Mesendoderm (in vitro differentiated cells): ENCODE data around the gene ZCCHC14.
"Not testable (repeated sequence)": the region's sequence is repeated elsewhere in the genome, so short reads cannot be mapped to it uniquely, and the experiment has no call there.

ENCODE experiments used
- DNase-seq: peaks from one replicate; pipeline ENCODE4 v3.0.0; 2013
- H2AK5ac ChIP-seq: 2 replicates; pipeline ENCODE4 v1.6.1; 2013; ENCODE audit warnings: low read length, inconsistent platforms
- H2BK120ac ChIP-seq: 2 replicates; pipeline ENCODE4 v1.6.1; 2013; ENCODE audit warnings: low read depth, mild to moderate bottlenecking, low read length, moderate library complexity, mixed read lengths
- H2BK15ac ChIP-seq: replicated peaks from 2 replicates; pipeline ENCODE4 v1.6.1; 2013; ENCODE audit warnings: low read depth, mild to moderate bottlenecking, moderate library complexity
- H2BK5ac ChIP-seq: 2 replicates; pipeline ENCODE4 v1.6.1; 2013; ENCODE audit warnings: low read length, inconsistent platforms
- H3K18ac ChIP-seq: 2 replicates; pipeline ENCODE4 v1.6.1; 2013; ENCODE audit warnings: mild to moderate bottlenecking, low read length, mixed read lengths
- H3K23ac ChIP-seq: one replicate; pipeline ENCODE4 v1.6.1; 2013; ENCODE audit warnings: low read length
- H3K27ac ChIP-seq: 2 replicates; pipeline ENCODE4 v1.5.1; 2013; ENCODE audit warnings: low read depth, mild to moderate bottlenecking, inconsistent platforms, low read length, moderate library complexity
- H3K27me3 ChIP-seq: 2 replicates; pipeline ENCODE4 v1.6.1; 2013; ENCODE audit warnings: low read length, control low read depth, mild to moderate bottlenecking, inconsistent platforms; ENCODE audit not compliant: insufficient read depth, poor library complexity
- H3K36me3 ChIP-seq: 2 replicates; pipeline ENCODE4 v1.6.1; 2013; ENCODE audit warnings: low read length, inconsistent platforms; ENCODE audit not compliant: control insufficient read depth, insufficient read depth
- H3K4ac ChIP-seq: one replicate; pipeline ENCODE4 v1.6.1; 2013; ENCODE audit warnings: low read depth, mild to moderate bottlenecking, low read length, moderate library complexity
- H3K4me1 ChIP-seq: 2 replicates; pipeline ENCODE4 v1.6.1; 2013; ENCODE audit warnings: low read depth, low read length, inconsistent platforms; ENCODE audit not compliant: control insufficient read depth
- H3K4me2 ChIP-seq: 2 replicates; pipeline ENCODE4 v1.6.1; 2013; ENCODE audit warnings: low read length
- H3K4me3 ChIP-seq: 2 replicates; pipeline ENCODE4 v1.5.1; 2013; ENCODE audit warnings: mild to moderate bottlenecking, low read length
- H3K56ac ChIP-seq: one replicate; pipeline ENCODE4 v1.6.1; 2013; ENCODE audit warnings: low read length
- H3K79me1 ChIP-seq: 2 replicates; pipeline ENCODE4 v1.6.1; 2013; ENCODE audit warnings: low read length, inconsistent platforms
- H3K79me2 ChIP-seq: 2 replicates; pipeline ENCODE4 v1.6.1; 2013; ENCODE audit warnings: mild to moderate bottlenecking, low read length; ENCODE audit not compliant: control insufficient read depth, insufficient read depth
- H3K9ac ChIP-seq: 2 replicates; pipeline ENCODE4 v1.6.1; 2013; ENCODE audit warnings: low read length, inconsistent platforms
- H4K5ac ChIP-seq: one replicate; pipeline ENCODE4 v1.6.1; 2013; ENCODE audit warnings: low read length
- H4K8ac ChIP-seq: one replicate; pipeline ENCODE4 v1.6.1; 2013; ENCODE audit warnings: low read depth, mild to moderate bottlenecking, control low read depth, low read length, moderate library complexity
- WGBS: extraction: QIAGEN DNeasy Blood & Tissue Kit; methylation state at CpG from one replicate; pipeline ENCODE4 v1.1.7; 2013; ENCODE audit warnings: low lambda C conversion rate, missing lambda C conversion rate; ENCODE audit not compliant: insufficient coverage; ENCODE audit errors: extremely low coverage; 5-methylcytosine and 5-hydroxymethylcytosine counted together

Gene ZCCHC14

DNA sequence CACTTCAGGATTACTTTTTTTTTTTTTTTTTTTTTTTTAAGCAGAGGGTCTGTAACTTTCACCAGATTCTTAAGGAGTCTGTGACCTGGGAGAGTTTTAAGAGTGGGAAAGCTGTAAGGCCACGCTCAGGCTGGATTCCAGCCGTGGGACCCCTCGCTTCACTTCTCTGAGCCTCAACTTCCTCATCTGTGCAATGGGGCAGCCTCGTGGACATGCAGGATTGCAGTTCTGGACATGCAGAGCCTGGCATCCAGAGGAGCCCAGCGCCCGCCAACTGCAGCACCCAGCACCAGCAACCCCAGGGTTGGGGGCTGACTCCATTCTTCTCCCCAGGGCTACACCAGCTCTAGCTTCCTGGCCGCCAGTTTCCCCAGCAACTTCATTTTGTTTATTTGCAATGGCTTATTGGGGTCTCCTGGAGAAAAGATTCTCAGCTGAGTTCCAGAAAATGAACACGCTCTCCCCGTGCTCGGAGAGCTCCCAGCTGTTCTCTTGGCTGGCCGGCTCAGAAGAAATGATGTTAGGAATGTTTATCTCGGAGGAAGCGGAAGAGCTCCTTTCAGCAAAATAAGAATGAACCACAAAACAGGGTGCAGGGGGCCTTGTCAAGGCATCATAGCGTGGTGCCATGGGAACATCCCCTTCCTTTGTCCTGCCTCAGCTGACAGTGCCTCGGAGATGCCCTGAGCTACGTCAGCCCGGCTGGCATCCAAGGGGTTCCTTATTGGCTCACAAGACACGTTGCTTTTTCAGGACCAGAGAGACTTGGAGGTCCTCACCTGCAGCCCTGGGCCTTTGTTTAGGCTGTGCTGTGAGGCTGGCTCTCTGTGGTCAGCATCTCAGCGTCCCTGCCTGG lies 22.9 kb upstream of the ZCCHC14 start:
- no peak overlapping the region for H3K9ac ChIP-seq
- H4K5ac ChIP-seq, result no peak overlapping the region
- no peaks in the 10 kb centered on the region for H3K79me2 ChIP-seq
- no peak for DNase-seq
- no peak overlapping the region for H3K27ac ChIP-seq
- H4K8ac ChIP-seq, result no peak overlapping the region
- H2BK120ac ChIP-seq, result no peak overlapping the region
- H3K23ac ChIP-seq, result no peak overlapping the region
- WGBS, result no CpG with 5 or more reads among the region's 19 CpGs
- H2BK5ac ChIP-seq, result no peak overlapping the region
- no peak overlapping the region for H2BK15ac ChIP-seq
- no peaks in the 10 kb centered on the region for H3K4me1 ChIP-seq
- H3K4ac ChIP-seq, result no peak overlapping the region
- H3K79me1 ChIP-seq, result no peaks in the 10 kb centered on the region
- no peak overlapping the region for H3K4me2 ChIP-seq
- no peak overlapping the region for H2AK5ac ChIP-seq
- no peak overlapping the region for H3K4me3 ChIP-seq
- H3K18ac ChIP-seq, result no peak overlapping the region
- no peaks in the 10 kb centered on the region for H3K36me3 ChIP-seq
- no peaks in the 10 kb centered on the region for H3K27me3 ChIP-seq
- H3K56ac ChIP-seq, result no peak overlapping the region

DNA sequence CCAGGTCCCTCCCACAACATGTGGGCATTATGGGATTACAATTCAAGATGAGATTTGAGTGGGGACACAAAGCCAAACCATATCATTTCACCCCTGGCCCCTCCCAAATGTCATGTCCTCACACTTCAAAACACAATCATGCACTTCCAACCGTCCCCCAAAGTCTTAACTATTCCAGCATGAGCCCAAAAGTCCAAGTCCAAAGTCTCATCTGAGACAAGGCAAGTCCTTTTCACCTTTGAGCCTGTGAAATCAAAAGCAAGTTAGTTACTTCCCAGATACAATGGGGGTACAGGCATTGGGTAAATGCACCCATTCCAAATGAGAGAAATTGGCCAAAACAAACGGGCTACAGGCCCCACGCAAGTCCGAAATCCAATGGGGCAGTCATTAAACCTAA lies 17.0 kb upstream of the ZCCHC14 start:
- H2AK5ac ChIP-seq, H2BK15ac ChIP-seq, H3K56ac ChIP-seq, H3K9ac ChIP-seq, H3K79me2 ChIP-seq, H3K23ac ChIP-seq, H3K36me3 ChIP-seq, DNase-seq, H4K8ac ChIP-seq, H3K79me1 ChIP-seq, H3K4me2 ChIP-seq, H3K18ac ChIP-seq, H4K5ac ChIP-seq, H3K27ac ChIP-seq, H3K4ac ChIP-seq, H2BK5ac ChIP-seq, H3K27me3 ChIP-seq, H3K4me1 ChIP-seq, H3K4me3 ChIP-seq, H2BK120ac ChIP-seq: not testable (repeated sequence)
- no CpG with 5 or more reads among the region's 4 CpGs for WGBS

DNA sequence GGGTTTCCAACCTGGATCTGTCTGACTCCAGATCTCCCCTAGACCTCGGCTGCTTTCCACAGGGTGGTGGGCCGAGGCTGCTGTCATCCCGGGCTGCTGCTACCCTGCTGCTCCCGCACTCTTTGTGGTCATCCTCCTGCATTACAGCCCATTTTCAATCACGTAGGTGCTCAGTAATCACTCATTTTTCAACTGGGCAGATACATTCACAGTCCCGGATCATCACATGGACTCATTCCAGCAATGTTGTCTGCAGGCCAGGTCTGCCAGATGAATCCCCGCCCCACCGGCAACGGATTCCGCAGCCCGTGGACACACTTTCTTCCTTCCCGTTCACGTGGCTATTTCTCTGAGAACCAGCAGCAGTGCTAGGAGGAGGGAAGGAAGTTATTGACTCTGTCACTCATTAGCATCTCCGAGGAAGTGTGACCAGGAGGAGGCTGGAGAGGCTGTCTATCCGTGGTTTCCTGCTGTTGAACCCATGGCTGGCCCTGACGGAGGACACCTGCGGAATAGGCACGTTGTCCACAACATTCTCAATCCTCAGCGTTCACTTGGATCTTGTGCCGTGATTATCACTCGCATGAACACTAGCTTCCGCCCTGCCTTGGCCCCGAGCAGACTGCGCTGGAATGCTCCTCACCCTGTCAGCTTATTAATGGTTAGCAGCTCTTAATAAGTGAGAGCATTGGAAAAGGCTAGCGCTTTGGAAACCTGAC lies 14.7 kb upstream of the ZCCHC14 start:
- Histone ChIP-seq H3K79me1 (no peaks in the 10 kb centered on the region), H3K27ac (no peak overlapping the region), H3K27me3 (no peaks in the 10 kb centered on the region), H4K8ac (no peak overlapping the region), H4K5ac (no peak overlapping the region), H3K79me2 (no peaks in the 10 kb centered on the region), H3K4me3 (no peak overlapping the region), H2BK5ac (no peak overlapping the region), H3K23ac (no peak overlapping the region), H2BK120ac (no peak overlapping the region), H3K56ac (no peak overlapping the region), H3K4me1 (no peaks in the 10 kb centered on the region), H3K4me2 (no peak overlapping the region), H3K4ac (no peak overlapping the region), H3K18ac (no peak overlapping the region), H2BK15ac (no peak overlapping the region), H3K36me3 (no peaks in the 10 kb centered on the region), H2AK5ac (no peak overlapping the region), H3K9ac (no peak overlapping the region)
- WGBS, result no CpG with 5 or more reads among the region's 25 CpGs
- DNase-seq, result no peak

DNA sequence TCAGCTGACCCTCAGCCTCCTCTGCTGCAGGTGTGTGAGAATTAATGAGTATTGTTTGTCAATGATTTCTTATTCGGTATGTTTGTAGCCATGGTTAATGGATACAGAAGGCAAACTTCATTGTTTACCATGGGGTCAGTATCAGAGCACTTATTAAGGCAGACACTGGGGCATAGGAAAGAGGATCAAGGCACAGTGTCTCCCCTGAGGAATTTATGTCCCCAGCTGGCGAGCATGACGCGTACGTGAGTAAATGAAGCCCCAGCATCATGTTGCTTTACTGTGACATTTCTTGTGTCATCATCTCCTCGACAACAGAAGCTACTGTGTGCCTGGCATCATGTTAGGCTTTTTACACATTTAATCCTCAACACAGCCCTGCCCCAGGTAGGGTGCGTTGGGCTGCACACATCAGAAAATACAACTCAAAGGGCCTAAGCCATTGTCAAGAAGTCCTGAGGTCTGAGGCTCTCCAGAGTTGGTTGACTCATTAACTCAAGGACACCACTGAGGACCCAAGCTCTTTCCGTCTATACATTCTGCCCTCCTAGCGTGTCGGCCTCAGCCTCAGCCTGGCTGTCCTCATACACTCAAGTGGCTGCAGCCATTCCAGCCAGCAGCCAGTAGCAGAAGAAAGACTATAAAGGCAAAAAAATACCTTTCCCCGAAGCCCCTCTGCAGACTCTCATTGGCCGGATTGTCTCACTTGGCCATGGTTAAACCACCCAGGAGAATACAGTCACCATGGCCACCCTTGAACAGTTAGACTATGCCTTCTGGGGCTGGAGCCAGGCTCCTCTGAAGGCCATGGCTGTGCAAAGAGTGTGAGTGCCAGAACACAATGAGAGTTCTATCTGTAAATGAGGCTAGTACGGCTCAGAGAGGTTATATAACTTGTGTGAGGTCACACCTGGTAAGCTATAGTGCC lies 13.9 kb upstream of the ZCCHC14 start:
- no peak overlapping the region for H2AK5ac ChIP-seq
- no peak overlapping the region for H3K4me2 ChIP-seq
- H3K9ac ChIP-seq, result no peak overlapping the region
- H2BK120ac ChIP-seq, result no peak overlapping the region
- no peak overlapping the region for H3K56ac ChIP-seq
- H4K8ac ChIP-seq, result no peak overlapping the region
- H3K18ac ChIP-seq, result no peak overlapping the region
- no peak overlapping the region for H3K27ac ChIP-seq
- no peaks in the 10 kb centered on the region for H3K79me2 ChIP-seq
- no peaks in the 10 kb centered on the region for H3K4me1 ChIP-seq
- H3K27me3 ChIP-seq, result no peaks in the 10 kb centered on the region
- no peak overlapping the region for H3K4ac ChIP-seq
- no peak overlapping the region for H2BK15ac ChIP-seq
- WGBS, result no CpG with 5 or more reads among the region's 13 CpGs
- no peaks in the 10 kb centered on the region for H3K36me3 ChIP-seq
- H3K79me1 ChIP-seq, result no peaks in the 10 kb centered on the region
- no peak overlapping the region for H3K4me3 ChIP-seq
- no peak overlapping the region for H4K5ac ChIP-seq
- no peak overlapping the region for H3K23ac ChIP-seq
- no peak for DNase-seq
- no peak overlapping the region for H2BK5ac ChIP-seq

DNA sequence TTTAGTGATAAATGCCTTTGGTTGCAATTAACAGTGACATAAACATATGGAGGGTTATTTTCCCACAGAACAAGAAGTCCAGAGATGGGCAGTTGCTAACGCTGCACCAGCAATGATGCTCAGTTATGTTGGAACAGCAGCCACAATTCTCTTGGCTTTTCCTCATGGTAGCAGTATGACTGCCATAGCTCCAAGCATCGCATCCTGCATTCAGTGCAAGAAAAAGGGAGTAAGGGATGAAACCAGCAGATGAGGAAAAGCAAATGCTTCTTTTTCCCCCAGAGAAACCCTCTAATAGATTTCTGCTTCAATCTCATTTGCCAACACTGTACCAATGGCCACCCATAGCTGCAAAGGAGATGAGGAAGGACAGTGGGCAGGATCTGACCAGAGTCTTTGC lies 13.0 kb upstream of the ZCCHC14 start:
- no peak for DNase-seq
- no peak overlapping the region for H3K56ac ChIP-seq
- no peak overlapping the region for H4K5ac ChIP-seq
- H3K27ac ChIP-seq, result no peak overlapping the region
- H3K27me3 ChIP-seq, result no peaks in the 10 kb centered on the region
- no peak overlapping the region for H3K18ac ChIP-seq
- no peak overlapping the region for H3K9ac ChIP-seq
- no peak overlapping the region for H2AK5ac ChIP-seq
- WGBS, result no CpG with 5 or more reads among the region's 2 CpGs
- H3K4me2 ChIP-seq, result no peak overlapping the region
- no peaks in the 10 kb centered on the region for H3K4me1 ChIP-seq
- H3K79me2 ChIP-seq, result no peaks in the 10 kb centered on the region
- H2BK120ac ChIP-seq, result no peak overlapping the region
- no peak overlapping the region for H4K8ac ChIP-seq
- H2BK15ac ChIP-seq, result no peak overlapping the region
- H2BK5ac ChIP-seq, result no peak overlapping the region
- H3K36me3 ChIP-seq, result no peaks in the 10 kb centered on the region
- H3K4me3 ChIP-seq, result no peak overlapping the region
- H3K23ac ChIP-seq, result no peak overlapping the region
- H3K4ac ChIP-seq, result no peak overlapping the region
- no peaks in the 10 kb centered on the region for H3K79me1 ChIP-seq
